GM12873 (cell line): ENCODE measurements around the gene STK39.

ENCODE experiments used
- CTCF ChIP-seq: IDR thresholded peaks from 2 replicates; pipeline ENCODE4 v1.5.1; 2012; ENCODE audit warnings: low read depth, mild to moderate bottlenecking, moderate library complexity, low read length, control low read depth; ENCODE audit not compliant: insufficient read depth; ENCODE audit errors: missing control alignments

The STK39 gene

GRCh38 chr2:168247341-168248261 lies at the start of gene STK39:
Gene STK39 (minus strand): TSS chr2:168247595. CDS start chr2:168247435, 160 bp downstream.
- no peak for TF ChIP-seq CTCF

DNA sequence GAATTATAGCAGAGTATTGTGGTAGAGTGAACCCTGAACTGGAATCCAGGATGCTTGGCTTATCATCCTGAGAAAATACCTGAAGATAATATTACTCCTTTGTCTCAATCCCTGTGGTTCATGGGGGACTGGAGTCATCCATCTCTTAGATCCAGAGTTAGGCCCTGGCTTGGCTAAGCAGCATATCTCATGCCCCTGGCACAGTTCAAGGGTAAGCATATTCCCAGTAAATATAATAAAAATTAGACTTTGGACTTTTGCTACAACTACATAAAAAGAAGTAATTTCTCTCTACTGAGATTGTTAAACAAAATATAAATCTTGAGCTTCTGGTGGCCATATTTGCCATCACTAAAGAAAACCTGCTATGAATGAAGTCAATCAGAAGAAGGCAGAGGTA lies 47.7 kb upstream of the STK39 start:
- TF ChIP-seq CTCF: no peak

- no peak for TF ChIP-seq CTCF
These were observed 47.0 kb upstream of the STK39 start for GRCh38 chr2:168294409-168294808.

DNA sequence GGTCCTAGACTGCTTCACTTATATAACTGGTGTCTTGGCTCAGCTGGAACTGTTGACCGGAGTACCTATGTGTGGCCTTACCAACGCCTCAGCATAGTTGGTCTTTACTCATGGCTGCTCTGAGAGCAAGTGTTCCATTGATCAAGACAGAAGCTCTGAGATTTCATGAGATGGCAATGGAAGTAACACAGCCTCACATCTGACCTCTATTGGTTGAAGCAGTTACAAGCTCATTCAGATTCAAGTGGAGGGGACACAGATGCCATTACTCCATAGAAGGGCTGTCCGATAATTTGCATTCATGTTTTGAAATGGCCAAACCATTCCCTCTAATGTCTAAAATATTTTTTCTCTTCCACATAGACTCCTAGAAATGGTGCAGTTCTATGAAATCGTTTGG lies 46.4 kb upstream of the STK39 start:
- TF ChIP-seq CTCF: no peak

DNA sequence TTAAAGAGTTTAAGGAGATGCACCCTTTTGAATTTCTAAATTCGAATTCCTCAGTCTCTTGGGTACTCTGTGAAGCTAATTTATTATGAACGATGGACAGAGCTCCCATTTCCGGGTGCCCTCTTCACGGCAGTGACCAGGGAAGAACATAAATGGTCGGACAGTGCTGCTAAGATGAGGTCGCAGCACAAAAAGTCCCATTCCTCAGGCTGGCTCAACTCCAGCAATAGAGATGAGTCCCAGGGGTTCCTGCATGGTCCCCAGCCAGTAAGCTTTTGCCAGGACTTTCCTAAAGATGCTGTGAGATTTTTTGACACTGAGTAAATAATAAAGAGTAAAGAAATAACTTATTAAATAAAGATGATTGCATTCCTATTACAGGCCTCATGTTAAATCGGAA lies 43.0 kb upstream of the STK39 start:
- TF ChIP-seq CTCF: no peak

- TF ChIP-seq CTCF: no peak
These were observed 42.5 kb upstream of the STK39 start for GRCh38 chr2:168289880-168290279.

- no peak for TF ChIP-seq CTCF
These were observed 39.1 kb upstream of the STK39 start for GRCh38 chr2:168286535-168286934.
